Activated CD4-positive, alpha-beta T cell treated with anti-CD3 and anti-CD28 coated beads for 4 hours (primary cell): ENCODE data around the gene NFAM1.

Experiments
- DNase-seq, 2 donors: peaks; one replicate each; pipeline ENCODE4 v3.0.0-alpha.2; 2020

Gene NFAM1

GRCh38 chr22:42357634-42358296 is 74.4 kb downstream of the NFAM1 start:
- no peak for DNase-seq

- no peak for DNase-seq
Observed at GRCh38 chr22:42357221-42357620, 75.0 kb downstream of the NFAM1 start.

GRCh38 chr22:42356533-42356932 is 75.7 kb downstream of the NFAM1 start:
- no peak for DNase-seq

GRCh38 chr22:42353883-42354727 is 78.1 kb downstream of the NFAM1 start:
- no peak for DNase-seq

- no peak for DNase-seq
Observed at GRCh38 chr22:42350373-42350772, 81.8 kb downstream of the NFAM1 start.

- DNase-seq, result no peak
Observed at GRCh38 chr22:42347281-42347824, 84.8 kb downstream of the NFAM1 start.

- no peak for DNase-seq
Observed at GRCh38 chr22:42346722-42347121, 85.5 kb downstream of the NFAM1 start.

GRCh38 chr22:42345458-42345857 is 86.7 kb downstream of the NFAM1 start:
- DNase-seq, result no peak

GRCh38 chr22:42344361-42344905 is 87.8 kb downstream of the NFAM1 start:
- no peak for DNase-seq

- peak; percentile 20 to 28 for DNase-seq
Observed at GRCh38 chr22:42343531-42344081, 88.6 kb downstream of the NFAM1 start.

- DNase-seq, result peak; percentile 15 to 22
Observed at GRCh38 chr22:42343121-42343454, 89.1 kb downstream of the NFAM1 start.

GRCh38 chr22:42342426-42343120 is 89.6 kb downstream of the NFAM1 start:
- DNase-seq, result no peak

GRCh38 chr22:42341779-42342178 is 90.4 kb downstream of the NFAM1 start:
- no peak for DNase-seq

- no peak for DNase-seq
Observed at GRCh38 chr22:42340829-42341383, 91.3 kb downstream of the NFAM1 start.

- no peak for DNase-seq
Observed at GRCh38 chr22:42340150-42340549, 92.1 kb downstream of the NFAM1 start.

GRCh38 chr22:42338479-42338878 is 93.7 kb downstream of the NFAM1 start:
- DNase-seq, result no peak

GRCh38 chr22:42337356-42337755 is 94.8 kb downstream of the NFAM1 start:
- DNase-seq, result no peak

GRCh38 chr22:42336527-42337227 is 95.5 kb downstream of the NFAM1 start:
- no peak for DNase-seq

GRCh38 chr22:42335839-42336378 is 96.3 kb downstream of the NFAM1 start:
- no peak for DNase-seq

GRCh38 chr22:42334875-42335512 is 97.2 kb downstream of the NFAM1 start:
- DNase-seq, result no peak

GRCh38 chr22:42333544-42333943 is 98.7 kb downstream of the NFAM1 start:
- no peak for DNase-seq
